ACC112 (cell line): ENCODE data around the gene AQP1.

Experiments used
- H2AFZ ChIP-seq: fragments of 200-600 bp; sonication (generic); one replicate; pipeline ENCODE4 v1.6.0; 2017; ENCODE audit warnings: antibody characterized with exemption, low read length; ENCODE audit not compliant: unreplicated experiment
- H3K27ac ChIP-seq: fragments of 200-600 bp; sonication (generic); 2 replicates; pipeline ENCODE4 v1.5.1; 2014; ENCODE audit warnings: low read depth, mild to moderate bottlenecking, antibody characterized with exemption, low read length, moderate library complexity
- H3K27me3 ChIP-seq: fragments of 200-600 bp; sonication (generic); 2 replicates; pipeline ENCODE4 v1.6.1; 2014; ENCODE audit warnings: mild to moderate bottlenecking, antibody characterized with exemption, low read length, moderate library complexity, mixed read lengths; ENCODE audit not compliant: insufficient read depth
- H3K36me3 ChIP-seq: fragments of 200-600 bp; sonication (generic); 2 replicates; pipeline ENCODE4 v1.6.1; 2016; ENCODE audit warnings: mild to moderate bottlenecking, antibody characterized with exemption, low read length, moderate library complexity, mixed read lengths; ENCODE audit not compliant: insufficient read depth
- H3K4me1 ChIP-seq: fragments of 200-600 bp; sonication (generic); one replicate; pipeline ENCODE4 v1.6.1; 2016; ENCODE audit warnings: low read length, mixed read lengths; ENCODE audit not compliant: insufficient read depth, unreplicated experiment, control insufficient read depth
- H3K4me3 ChIP-seq: fragments of 200-600 bp; sonication (generic); 2 replicates; pipeline ENCODE4 v1.5.1; 2014; ENCODE audit warnings: mild to moderate bottlenecking, low read depth, low read length
- H3K79me2 ChIP-seq: fragments of 200-600 bp; sonication (generic); one replicate; pipeline ENCODE4 v1.6.0; 2016; ENCODE audit warnings: low read length; ENCODE audit not compliant: control insufficient read depth, unreplicated experiment, insufficient read depth

AQP1 gene

GRCh38 chr7:30913821-30914515 lies 2.3 kb downstream of the AQP1 start:
- Histone ChIP-seq H3K4me1 (peaks cover 26% of the 10 kb centered on the region), H3K27me3 (no peaks in the 10 kb centered on the region), H3K4me3 (no peak overlapping the region), H2AFZ (no peak overlapping the region), H3K79me2 (no peaks in the 10 kb centered on the region), H3K36me3 (no peaks in the 10 kb centered on the region), H3K27ac (peak overlapping the region; percentile 77)

DNA sequence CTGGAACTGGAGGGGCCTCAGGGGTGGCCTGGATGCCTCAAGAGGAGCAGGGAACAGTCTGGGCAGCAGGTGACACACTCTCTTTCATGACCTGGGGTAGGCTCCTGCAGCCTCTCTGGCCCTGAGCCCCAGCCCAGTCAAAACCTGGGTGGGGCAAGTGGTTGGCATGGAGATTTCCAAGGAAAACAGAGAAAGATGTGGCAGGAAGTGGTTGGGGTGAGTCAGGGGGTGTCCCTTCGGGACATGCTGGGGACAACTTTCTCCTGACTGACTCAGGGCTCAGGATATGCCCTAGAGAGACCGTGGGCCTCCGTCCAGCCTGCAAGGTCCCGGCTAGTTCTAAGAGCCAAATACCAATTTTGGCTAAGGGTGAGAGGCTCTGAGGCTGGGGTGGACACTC lies 2.9 kb downstream of the AQP1 start:
- no peak overlapping the region for H3K4me3 ChIP-seq
- H3K79me2 ChIP-seq: no peaks in the 10 kb centered on the region
- H3K27me3 ChIP-seq: no peaks in the 10 kb centered on the region
- H3K36me3 ChIP-seq: no peaks in the 10 kb centered on the region
- no peak overlapping the region for H2AFZ ChIP-seq
- peaks cover 26% of the 10 kb centered on the region for H3K4me1 ChIP-seq
- peak overlapping the region; percentile 77 for H3K27ac ChIP-seq

- Histone ChIP-seq H2AFZ (no peak overlapping the region), H3K27me3 (no peaks in the 10 kb centered on the region), H3K27ac (peak overlapping the region; percentile 77), H3K36me3 (no peaks in the 10 kb centered on the region), H3K79me2 (no peaks in the 10 kb centered on the region), H3K4me1 (peaks cover 27% of the 10 kb centered on the region), H3K4me3 (no peak overlapping the region)
These were observed 3.5 kb downstream of the AQP1 start for GRCh38 chr7:30915005-30915601.

DNA sequence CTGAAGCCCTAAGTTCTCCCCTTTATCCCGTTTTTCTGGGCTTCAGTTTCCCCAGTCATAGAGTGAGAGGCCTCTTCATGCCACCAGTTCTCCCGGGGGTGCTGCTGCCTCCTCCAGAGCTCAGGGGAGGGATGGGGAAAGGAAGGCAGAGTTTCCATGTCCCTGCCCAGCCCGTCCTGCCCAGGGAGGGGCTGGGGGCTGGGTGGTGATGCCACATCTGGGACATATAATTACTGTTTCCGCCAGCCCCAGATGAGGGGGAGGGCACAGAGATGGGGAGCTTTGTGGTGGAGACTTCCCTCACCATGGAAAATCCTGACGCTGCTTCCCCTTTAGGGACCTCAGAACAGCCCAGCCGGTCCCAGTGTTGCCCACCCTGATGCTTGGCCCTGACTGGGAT lies 4.1 kb downstream of the AQP1 start:
- H2AFZ ChIP-seq: no peak overlapping the region
- H3K79me2 ChIP-seq: no peaks in the 10 kb centered on the region
- no peak overlapping the region for H3K4me3 ChIP-seq
- no peak overlapping the region for H3K27ac ChIP-seq
- H3K4me1 ChIP-seq: peaks cover 34% of the 10 kb centered on the region
- H3K27me3 ChIP-seq: no peaks in the 10 kb centered on the region
- H3K36me3 ChIP-seq: no peaks in the 10 kb centered on the region

DNA sequence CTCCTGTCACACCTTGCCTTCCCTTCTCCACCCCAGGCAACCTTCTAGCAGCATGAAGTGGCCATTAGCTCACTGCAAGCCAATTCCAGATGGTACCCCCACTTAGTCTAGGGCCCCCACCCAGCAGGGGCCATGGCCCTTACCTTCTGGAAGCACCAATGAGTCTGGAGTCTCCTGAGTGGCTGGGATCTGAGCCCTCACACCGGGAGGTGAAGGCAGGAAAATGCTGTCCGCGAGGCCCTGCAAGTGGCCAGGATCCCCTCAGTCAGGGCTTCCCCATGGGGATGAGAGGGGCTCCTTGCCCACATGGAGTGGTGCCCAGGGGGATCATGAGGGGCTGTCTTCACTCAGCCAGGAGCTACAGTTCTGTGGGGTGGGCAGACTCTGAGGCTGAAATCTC lies 4.6 kb downstream of the AQP1 start:
- Histone ChIP-seq H3K27ac (no peak overlapping the region), H3K36me3 (no peaks in the 10 kb centered on the region), H3K27me3 (no peaks in the 10 kb centered on the region), H2AFZ (no peak overlapping the region), H3K4me3 (no peak overlapping the region), H3K4me1 (peaks cover 39% of the 10 kb centered on the region), H3K79me2 (no peaks in the 10 kb centered on the region)

GRCh38 chr7:30916767-30917166 lies 5.1 kb downstream of the AQP1 start:
- no peaks in the 10 kb centered on the region for H3K27me3 ChIP-seq
- H3K36me3 ChIP-seq: no peaks in the 10 kb centered on the region

GRCh38 chr7:30917216-30917893 lies 5.7 kb downstream of the AQP1 start:
- Histone ChIP-seq H3K36me3 (no peaks in the 10 kb centered on the region), H2AFZ (no peak overlapping the region), H3K4me1 (peaks cover 46% of the 10 kb centered on the region), H3K4me3 (no peak overlapping the region), H3K79me2 (no peaks in the 10 kb centered on the region), H3K27ac (no peak overlapping the region), H3K27me3 (no peaks in the 10 kb centered on the region)

More at GRCh38 chr7:30916767-30917166, 5.1 kb downstream of the AQP1 start:
- H3K79me2 ChIP-seq: no peaks in the 10 kb centered on the region
- H3K4me3 ChIP-seq: no peak overlapping the region
- no peak overlapping the region for H3K27ac ChIP-seq
- peaks cover 44% of the 10 kb centered on the region for H3K4me1 ChIP-seq
- no peak overlapping the region for H2AFZ ChIP-seq

- H3K36me3 ChIP-seq: no peaks in the 10 kb centered on the region
- no peak overlapping the region for H2AFZ ChIP-seq
- no peak overlapping the region for H3K4me3 ChIP-seq
- no peaks in the 10 kb centered on the region for H3K27me3 ChIP-seq
- no peaks in the 10 kb centered on the region for H3K79me2 ChIP-seq
- peaks cover 45% of the 10 kb centered on the region for H3K4me1 ChIP-seq
- H3K27ac ChIP-seq: no peak overlapping the region
These were observed 7.0 kb downstream of the AQP1 start for GRCh38 chr7:30918676-30919075.

GRCh38 chr7:30920021-30920583 lies 8.4 kb downstream of the AQP1 start:
- Histone ChIP-seq H3K79me2 (no peaks in the 10 kb centered on the region), H3K27me3 (no peaks in the 10 kb centered on the region), H3K4me1 (peaks cover 30% of the 10 kb centered on the region), H2AFZ (no peak overlapping the region), H3K36me3 (no peaks in the 10 kb centered on the region), H3K27ac (no peak overlapping the region), H3K4me3 (no peak overlapping the region)

DNA sequence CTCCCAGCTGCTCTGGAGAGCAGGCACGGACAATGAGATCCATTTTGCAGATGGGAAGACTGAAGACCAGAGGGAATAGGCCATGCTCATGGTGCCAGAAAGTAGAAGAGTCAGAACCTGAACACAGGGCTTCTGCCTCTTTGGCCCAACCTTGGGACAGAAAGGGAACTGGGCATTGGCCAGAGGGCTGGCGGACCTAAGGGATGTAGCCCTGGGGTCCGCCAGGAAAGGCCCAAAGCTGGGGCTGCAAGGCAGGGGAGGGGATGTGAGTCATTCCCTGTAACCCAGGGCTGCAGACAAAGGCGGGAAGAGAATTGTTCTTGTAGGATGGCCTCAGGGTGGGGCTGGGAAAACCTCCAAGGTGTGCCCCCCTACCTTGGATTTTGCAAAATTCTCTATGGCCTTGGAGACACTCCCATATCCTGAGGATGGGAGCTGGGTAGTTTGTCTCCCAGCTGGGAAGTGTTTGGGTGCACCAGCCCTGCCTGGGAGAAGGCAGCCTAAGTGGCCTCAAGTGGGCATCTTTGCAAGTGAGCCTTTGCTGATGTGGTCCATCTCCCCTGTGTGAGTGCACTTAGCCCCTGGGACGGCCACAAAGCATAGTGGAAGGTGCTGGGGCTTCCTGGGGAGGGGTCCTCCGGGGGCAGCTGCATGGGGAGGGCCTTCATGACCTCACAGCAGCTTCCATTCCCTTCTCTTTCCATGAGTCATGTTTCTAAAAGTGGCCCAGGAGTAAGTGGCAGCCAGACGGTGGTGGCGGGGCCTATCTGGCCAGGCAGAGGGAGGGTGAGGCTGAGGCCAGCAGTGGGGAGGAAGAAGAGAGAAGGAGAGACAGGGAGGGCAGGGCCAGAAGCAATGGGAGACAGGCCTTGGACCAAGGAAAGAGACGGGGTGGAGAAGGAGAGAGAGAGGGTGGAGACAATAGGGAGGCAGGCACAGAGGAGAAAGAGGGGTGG lies 9.2 kb downstream of the AQP1 start:
- Histone ChIP-seq H3K27ac (peak overlapping the region; percentile 16; the same call in 1 of the 2 replicates), H3K27me3 (no peaks in the 10 kb centered on the region), H3K4me1 (peaks cover 23% of the 10 kb centered on the region), H3K4me3 (no peak overlapping the region), H2AFZ (no peak overlapping the region), H3K36me3 (no peaks in the 10 kb centered on the region), H3K79me2 (no peaks in the 10 kb centered on the region)
